HepG2 (cell line): ENCODE data around the gene NELFCD. TPM values are rescaled to one million over a fixed set of nuclear protein-coding genes. Genes with fewer than 3 reads are reported as not detected.

Experiments
- ATAC-seq: fragments of 200-7000 bp; cut with Tn5 transposase; 3 replicates; pipeline ENCODE4 v1.9.1; 2020; ENCODE audit warnings: mild to moderate bottlenecking, moderate library complexity
- BruUV-seq: library from RNA; stranded (reverse); fragments of 400-500 nt; replicated peaks from 2 replicates; lab custom pipeline; 2021; lab: Mats Ljungman, UMichigan
- CTCF ChIA-PET: fragments of 300-600 bp; formaldehyde crosslinking; extraction: SDS; loops from one replicate; lab custom pipeline; 2021; ENCODE audit warnings: low total read pairs, inconsistent platforms, low intra/inter-chr PET ratio; lab: Yijun Ruan, JAX
- POLR2A ChIA-PET: fragments of 350-600 bp; sonication (Branson Sonifier 250); formaldehyde crosslinking; loops from one replicate; lab custom pipeline; 2020; ENCODE audit warnings: antibody characterized with exemption, inconsistent platforms; lab: Yijun Ruan, JAX
- DNase-seq: peaks from one replicate; pipeline ENCODE4 v3.0.0-alpha.2; 2015; ENCODE audit warnings: low spot score
- FAIRE-seq: peaks from 3 replicates; lab custom pipeline; 2011; peaks lifted over from hg19 to GRCh38; lab: Jason Lieb, UNC
- H2AFZ ChIP-seq: one replicate; pipeline ENCODE4 v1.6.1; 2011; ENCODE audit warnings: low read length, inconsistent platforms
- H3K27ac ChIP-seq: fragments of 300-600 bp; 3 replicates; pipeline ENCODE4 v1.8.0; 2011; ENCODE audit warnings: mixed run types, mild to moderate bottlenecking, mixed read lengths, low read length, inconsistent platforms; ENCODE audit not compliant: insufficient read depth; ENCODE audit errors: extremely low read length
- H3K27me3 ChIP-seq, 2 experiments: fragments of 200-600 bp in 1 of 2; 2 replicates in 1 of 2; 3 replicates in 1 of 2; pipeline versions ENCODE4 v1.6.0 to v1.8.0; 2011; ENCODE audit warnings: low read length in 2 of 2, mild to moderate bottlenecking in 2 of 2, moderate library complexity in 2 of 2, inconsistent platforms in 1 of 2; ENCODE audit not compliant: insufficient read depth in 2 of 2, control insufficient read depth in 1 of 2
- H3K36me3 ChIP-seq, 2 experiments: fragments of 200-600 bp in 1 of 2; replicated peaks in 1 of 2; 2 replicates in 1 of 2; 3 replicates in 1 of 2; pipeline versions ENCODE4 v1.5.1 to v1.8.0; 2011; ENCODE audit warnings: low read length in 2 of 2, inconsistent platforms in 1 of 2; ENCODE audit not compliant: insufficient read depth in 2 of 2, control insufficient read depth in 1 of 2
- H3K4me1 ChIP-seq: 2 replicates; pipeline ENCODE4 v1.5.1; 2012; ENCODE audit warnings: low read length, inconsistent platforms; ENCODE audit not compliant: insufficient read depth
- H3K4me2 ChIP-seq: 2 replicates; pipeline ENCODE4 v1.6.0; 2011; ENCODE audit warnings: low read depth, low read length, inconsistent platforms
- H3K4me3 ChIP-seq, 3 experiments: fragments of 200-600 bp in 1 of 3; sonication (generic), shearing (Covaris generic) in 1 of 3; replicated peaks in 1 of 3; 2 replicates each; pipeline ENCODE4 v1.5.1; 2011 to 2016; ENCODE audit warnings: low read length in 3 of 3, inconsistent platforms in 2 of 3, low read depth in 2 of 3, mild to moderate bottlenecking in 2 of 3, control low read depth in 1 of 3, mixed read lengths in 1 of 3; ENCODE audit not compliant: insufficient read depth in 1 of 3
- H3K79me2 ChIP-seq: one replicate; pipeline ENCODE4 v1.6.1; 2011; ENCODE audit warnings: low read length, inconsistent platforms; ENCODE audit not compliant: insufficient read depth
- H3K9ac ChIP-seq: 2 replicates; pipeline ENCODE4 v1.6.0; 2011; ENCODE audit warnings: mild to moderate bottlenecking, low read depth, low read length, inconsistent platforms; ENCODE audit not compliant: insufficient read depth
- H3K9me3 ChIP-seq: 2 replicates; pipeline ENCODE4 v1.5.1; 2012; ENCODE audit warnings: mild to moderate bottlenecking, low read length
- H4K20me1 ChIP-seq: 2 replicates; pipeline ENCODE4 v1.6.0; 2011; ENCODE audit warnings: inconsistent platforms, mild to moderate bottlenecking, low read length, moderate library complexity; ENCODE audit not compliant: insufficient read depth
- ATAD3A ChIP-seq: sonication (generic); formaldehyde crosslinking; IDR thresholded peaks from 2 replicates; pipeline ENCODE4 v1.4.0; 2020; ENCODE audit warnings: missing genetic modification reagents
- CHD2 ChIP-seq: IDR thresholded peaks from 2 replicates; pipeline ENCODE4 v1.6.1; 2011; ENCODE audit warnings: low read depth, low read length, improper control_type of control experiment
- HNF4G ChIP-seq, 2 experiments: sonication (generic) in 1 of 2; formaldehyde crosslinking in 1 of 2; IDR thresholded peaks; 2 replicates each; pipeline versions ENCODE4 v1.4.0 to v1.6.1; 2011 to 2020; ENCODE audit warnings: borderline replicate concordance in 2 of 2, low read depth in 2 of 2, mild to moderate bottlenecking in 2 of 2, low read length in 1 of 2, missing genetic modification reagents in 1 of 2, moderate library complexity in 1 of 2
- MEIS1 ChIP-seq: sonication (generic); formaldehyde crosslinking; IDR thresholded peaks from 2 replicates; pipeline ENCODE4 v1.9.0; 2021; ENCODE audit warnings: mild to moderate bottlenecking, missing genetic modification reagents, moderate library complexity, borderline replicate concordance
- RFXAP ChIP-seq: sonication (generic); formaldehyde crosslinking; IDR thresholded peaks from 2 replicates; pipeline ENCODE4 v1.4.0; 2020; ENCODE audit warnings: missing genetic modification reagents, borderline replicate concordance
- SP2 ChIP-seq: sonication (generic); formaldehyde crosslinking; IDR thresholded peaks from 2 replicates; pipeline ENCODE4 v1.5.1; 2020; ENCODE audit warnings: mild to moderate bottlenecking, missing genetic modification reagents
- TP53 ChIP-seq: sonication (generic); formaldehyde crosslinking; conservative IDR thresholded peaks from 2 replicates; pipeline ENCODE4 v1.4.0; 2020; ENCODE audit warnings: missing genetic modification reagents
- ZNF235 ChIP-seq: sonication (generic); formaldehyde crosslinking; IDR thresholded peaks from 2 replicates; pipeline ENCODE4 v1.8.1; 2023; ENCODE audit warnings: mild to moderate bottlenecking, missing genetic modification reagents, borderline replicate concordance
- ZNF251 ChIP-seq: sonication (generic); formaldehyde crosslinking; IDR thresholded peaks from 2 replicates; pipeline ENCODE4 v1.9.0; 2021; ENCODE audit warnings: mild to moderate bottlenecking, missing genetic modification reagents
- ZNF501 ChIP-seq: sonication (generic); formaldehyde crosslinking; IDR thresholded peaks from 2 replicates; pipeline ENCODE4 v1.5.1; 2020; ENCODE audit warnings: mild to moderate bottlenecking, moderate library complexity, missing genetic modification reagents
- ZNF629 ChIP-seq: sonication (generic); formaldehyde crosslinking; conservative IDR thresholded peaks from 2 replicates; pipeline ENCODE4 v1.5.0; 2020; ENCODE audit warnings: missing genetic modification reagents
- ZSCAN29 ChIP-seq: sonication (generic); formaldehyde crosslinking; conservative IDR thresholded peaks from 2 replicates; pipeline ENCODE4 v1.4.0; 2020; ENCODE audit warnings: mild to moderate bottlenecking, missing genetic modification reagents
- WGBS: methylation state at CpG from one replicate; pipeline ENCODE4 v1.1.6; 2017; ENCODE audit warnings: low lambda C conversion rate; 5-methylcytosine and 5-hydroxymethylcytosine counted together
- in situ Hi-C: cut with HindIII; loops from 2 replicates; pipeline ENCODE4 v1.10.0; 2017; ENCODE audit warnings: low pct_unique_long_range_greater_than_20kb; ENCODE audit not compliant: extremely low pct_ligation_motif_present
- intact Hi-C: fragments of 100-400 bp; cut with micrococcal nuclease; formaldehyde crosslinking; loops from one replicate; pipeline ENCODE4 v1.10.0; 2022; ENCODE audit not compliant: unreplicated experiment
- polyA plus RNA-seq, 8 experiments: library from polyadenylated mRNA; depleted of rRNA in 3 of 8; stranded (reverse) in 7 of 8; unstranded in 1 of 8; fragments of >200 nt; fragmentation: Illumina TruSeq in 4 of 8; extraction: Trizol in 4 of 8; gene quantifications; 2 replicates each; pipeline versions ENCODE4 v1.2.1 to v1.2.3, GENCODE V29; 2011 to 2016; ENCODE audit warnings: low read depth in 4 of 8, missing spikeins in 1 of 8, mixed read lengths in 1 of 8; ENCODE audit not compliant: insufficient read depth in 1 of 8
- total RNA-seq, 5 experiments: library from RNA; depleted of rRNA; stranded (reverse); fragments of >200 nt; fragmentation: Illumina TruSeq; extraction: Trizol; gene quantifications; 2 replicates each; pipeline ENCODE4 v1.2.3, GENCODE V29; 2016; ENCODE audit warnings: low read depth in 1 of 5
- TF ChIP-seq, protein P1 (sequence below): sonication (generic); formaldehyde crosslinking; IDR thresholded peaks from 2 replicates; pipeline ENCODE4 v1.4.0; 2020; ENCODE audit warnings: low read depth, mild to moderate bottlenecking, missing genetic modification reagents
- TF ChIP-seq, protein P2 (sequence below): sonication (generic); formaldehyde crosslinking; IDR thresholded peaks from 2 replicates; pipeline ENCODE4 v1.4.0; 2020; ENCODE audit warnings: missing genetic modification reagents
- TF ChIP-seq, protein P3 (sequence below): sonication (generic); formaldehyde crosslinking; IDR thresholded peaks from 2 replicates; pipeline ENCODE4 v1.5.0; 2020; ENCODE audit warnings: missing genetic modification reagents, mild to moderate bottlenecking, borderline replicate concordance
- TF ChIP-seq, protein P4 (sequence below): sonication (generic); formaldehyde crosslinking; IDR thresholded peaks from 2 replicates; pipeline ENCODE4 v1.9.0; 2022; ENCODE audit warnings: missing genetic modification reagents, mild to moderate bottlenecking, borderline replicate concordance

Gene NELFCD
- total and polyA plus RNA-seq, 2 of the 13 experiments (the other 11 are each of a cell fraction or from before 2014, with no cell fraction given), result 159 to 203 TPM

DNA sequence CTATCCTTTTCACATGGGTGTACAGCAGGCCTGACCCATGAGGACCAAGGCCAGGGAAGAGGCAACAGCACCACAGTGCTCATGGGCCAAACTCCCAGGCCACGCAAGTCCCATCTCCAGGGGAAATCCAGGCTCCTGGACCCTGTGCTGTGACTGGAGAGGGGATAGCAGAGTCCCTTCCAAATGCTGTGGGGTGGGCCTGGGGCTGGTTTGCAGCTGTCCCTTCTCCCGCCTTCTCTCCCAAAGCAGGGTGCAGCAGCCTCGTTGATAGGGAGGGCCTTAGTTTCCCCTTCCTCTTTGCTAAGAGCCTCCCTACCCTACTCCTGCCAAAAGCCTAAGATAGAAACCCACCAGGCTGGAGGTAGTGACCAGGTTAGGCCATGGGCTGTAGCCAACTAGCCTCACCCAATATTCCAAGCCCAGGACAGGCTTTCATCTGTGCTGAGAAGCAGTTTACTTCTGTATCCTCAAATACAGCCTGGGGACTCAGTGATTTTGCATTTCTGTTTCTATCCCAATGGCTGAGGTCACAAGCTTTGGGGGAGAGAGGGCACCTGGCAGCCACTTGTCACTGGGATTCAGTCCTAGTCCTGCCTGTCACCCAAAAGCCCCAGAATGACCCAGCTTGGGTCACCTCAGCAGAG is 24.6 kb downstream of the NELFCD start:
- ATAC-seq, result peak; percentile 27
- ChIA-PET CTCF (no interaction called here), POLR2A (interaction anchor here (0.8 to 2.1 kb wide), 7 partner anchors 10 to 27 kb away, joined by 3 to 9 read pairs (median 4); partner anchors contain the start of genes ATP5F1E and NELFCD)
- FAIRE-seq, result no peak
- Histone ChIP-seq H3K4me1 (peaks cover 93% of the 10 kb centered on the region), H3K27me3 (peaks cover 2 to 27% of the 10 kb centered on the region in 2 experiments), H3K27ac (peak overlapping the region; percentile 3), H3K9ac (no peak overlapping the region), H3K79me2 (no peaks in the 10 kb centered on the region), H4K20me1 (no peaks in the 10 kb centered on the region), H3K4me2 (peak overlapping the region; percentile 90), H3K4me3 (peak overlapping the region in 1 of 3 experiments; percentile 73; a peak in 1 of 6 replicates), H3K36me3 (no peaks in the 10 kb centered on the region), H2AFZ (no peak overlapping the region), H3K9me3 (no peaks in the 10 kb centered on the region)
- 61% methylated on average over 3 of the region's 3 CpGs for WGBS
- BruUV-seq, result no TSS peak
- in situ Hi-C loops (no loop called here), intact Hi-C loops (loop anchor here (1.0 kb wide), 1 partner anchor 11 kb away; no protein-coding TSS in a partner anchor)
- no peak for DNase-seq
- TF ChIP-seq, protein P1, sequence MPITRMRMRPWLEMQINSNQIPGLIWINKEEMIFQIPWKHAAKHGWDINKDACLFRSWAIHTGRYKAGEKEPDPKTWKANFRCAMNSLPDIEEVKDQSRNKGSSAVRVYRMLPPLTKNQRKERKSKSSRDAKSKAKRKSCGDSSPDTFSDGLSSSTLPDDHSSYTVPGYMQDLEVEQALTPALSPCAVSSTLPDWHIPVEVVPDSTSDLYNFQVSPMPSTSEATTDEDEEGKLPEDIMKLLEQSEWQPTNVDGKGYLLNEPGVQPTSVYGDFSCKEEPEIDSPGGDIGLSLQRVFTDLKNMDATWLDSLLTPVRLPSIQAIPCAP (CRISPR knock-in tag), result no peak
- peak; percentile 88 for TF ChIP-seq ZNF501 (CRISPR knock-in tag)
- TF ChIP-seq ZNF629 (CRISPR knock-in tag), result no peak
- TF ChIP-seq SP2 (CRISPR knock-in tag), result no peak
- 0 out of 2 replicates have a peak, but pooled peaks have one; percentile 1 for TF ChIP-seq ZSCAN29
- no peak for TF ChIP-seq MEIS1 (CRISPR knock-in tag)
- no peak for TF ChIP-seq ZNF235 (CRISPR knock-in tag)
- TF ChIP-seq ATAD3A (CRISPR knock-in tag), result no peak
- TF ChIP-seq, protein P2, sequence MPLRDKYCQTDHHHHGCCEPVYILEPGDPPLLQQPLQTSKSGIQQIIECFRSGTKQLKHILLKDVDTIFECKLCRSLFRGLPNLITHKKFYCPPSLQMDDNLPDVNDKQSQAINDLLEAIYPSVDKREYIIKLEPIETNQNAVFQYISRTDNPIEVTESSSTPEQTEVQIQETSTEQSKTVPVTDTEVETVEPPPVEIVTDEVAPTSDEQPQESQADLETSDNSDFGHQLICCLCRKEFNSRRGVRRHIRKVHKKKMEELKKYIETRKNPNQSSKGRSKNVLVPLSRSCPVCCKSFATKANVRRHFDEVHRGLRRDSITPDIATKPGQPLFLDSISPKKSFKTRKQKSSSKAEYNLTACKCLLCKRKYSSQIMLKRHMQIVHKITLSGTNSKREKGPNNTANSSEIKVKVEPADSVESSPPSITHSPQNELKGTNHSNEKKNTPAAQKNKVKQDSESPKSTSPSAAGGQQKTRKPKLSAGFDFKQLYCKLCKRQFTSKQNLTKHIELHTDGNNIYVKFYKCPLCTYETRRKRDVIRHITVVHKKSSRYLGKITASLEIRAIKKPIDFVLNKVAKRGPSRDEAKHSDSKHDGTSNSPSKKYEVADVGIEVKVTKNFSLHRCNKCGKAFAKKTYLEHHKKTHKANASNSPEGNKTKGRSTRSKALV (CRISPR knock-in tag), result peak; percentile 45; the same call in 1 of the 2 replicates
- no peak for TF ChIP-seq TP53 (CRISPR knock-in tag)
- TF ChIP-seq, protein P3, sequence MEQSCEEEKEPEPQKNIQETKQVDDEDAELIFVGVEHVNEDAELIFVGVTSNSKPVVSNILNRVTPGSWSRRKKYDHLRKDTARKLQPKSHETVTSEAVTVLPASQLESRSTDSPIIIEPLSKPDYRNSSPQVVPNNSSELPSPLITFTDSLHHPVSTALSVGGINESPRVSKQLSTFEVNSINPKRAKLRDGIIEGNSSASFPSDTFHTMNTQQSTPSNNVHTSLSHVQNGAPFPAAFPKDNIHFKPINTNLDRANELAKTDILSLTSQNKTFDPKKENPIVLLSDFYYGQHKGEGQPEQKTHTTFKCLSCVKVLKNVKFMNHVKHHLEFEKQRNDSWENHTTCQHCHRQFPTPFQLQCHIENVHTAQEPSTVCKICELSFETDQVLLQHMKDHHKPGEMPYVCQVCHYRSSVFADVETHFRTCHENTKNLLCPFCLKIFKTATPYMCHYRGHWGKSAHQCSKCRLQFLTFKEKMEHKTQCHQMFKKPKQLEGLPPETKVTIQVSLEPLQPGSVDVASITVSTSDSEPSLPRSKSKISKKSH (CRISPR knock-in tag), result peak; percentile 81; the same call in 1 of the 2 replicates
- TF ChIP-seq, protein P4, sequence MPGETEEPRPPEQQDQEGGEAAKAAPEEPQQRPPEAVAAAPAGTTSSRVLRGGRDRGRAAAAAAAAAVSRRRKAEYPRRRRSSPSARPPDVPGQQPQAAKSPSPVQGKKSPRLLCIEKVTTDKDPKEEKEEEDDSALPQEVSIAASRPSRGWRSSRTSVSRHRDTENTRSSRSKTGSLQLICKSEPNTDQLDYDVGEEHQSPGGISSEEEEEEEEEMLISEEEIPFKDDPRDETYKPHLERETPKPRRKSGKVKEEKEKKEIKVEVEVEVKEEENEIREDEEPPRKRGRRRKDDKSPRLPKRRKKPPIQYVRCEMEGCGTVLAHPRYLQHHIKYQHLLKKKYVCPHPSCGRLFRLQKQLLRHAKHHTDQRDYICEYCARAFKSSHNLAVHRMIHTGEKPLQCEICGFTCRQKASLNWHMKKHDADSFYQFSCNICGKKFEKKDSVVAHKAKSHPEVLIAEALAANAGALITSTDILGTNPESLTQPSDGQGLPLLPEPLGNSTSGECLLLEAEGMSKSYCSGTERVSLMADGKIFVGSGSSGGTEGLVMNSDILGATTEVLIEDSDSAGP, result peak; percentile 23; the same call in 1 of the 2 replicates
- TF ChIP-seq ZNF251 (CRISPR knock-in tag), result no peak
- peak; percentile 80; the same call in 1 of the 2 replicates for TF ChIP-seq RFXAP (CRISPR knock-in tag)
- TF ChIP-seq HNF4G (IDR thresholded peaks at IDR 0.05; ENCODE audit: borderline replicate concordance, low read depth, low read length), result no peak
- TF ChIP-seq HNF4G (CRISPR knock-in tag; IDR thresholded peaks at IDR 0.05; ENCODE audit: borderline replicate concordance, low read depth), result no peak
- no peak for TF ChIP-seq CHD2
